ENCODE measurements around the gene UBASH3B.

UBASH3B gene

GRCh38 chr11:122785031-122785541, 129.6 kb downstream of the UBASH3B start:
- no peak for TF ChIP-seq NFIC (IDR thresholded peaks at IDR 0.05)
- no peak for TF ChIP-seq CEBPB (IDR thresholded peaks at IDR 0.05)
- TF ChIP-seq TEAD4 (IDR thresholded peaks at IDR 0.05): no peak
- no peak for TF ChIP-seq USF1 (IDR thresholded peaks at IDR 0.05)

GRCh38 chr11:122786896-122787295, 131.4 kb downstream of the UBASH3B start:
- TF ChIP-seq NFIC (IDR thresholded peaks at IDR 0.05) (no peak), USF1 (IDR thresholded peaks at IDR 0.05) (no peak), EP300 (IDR thresholded peaks at IDR 0.05; ENCODE audit: borderline replicate concordance) (no peak), TEAD4 (IDR thresholded peaks at IDR 0.05) (no peak)

- TF ChIP-seq CEBPB (IDR thresholded peaks at IDR 0.05) (no peak), TAF1 (IDR thresholded peaks at IDR 0.05; ENCODE audit: low read depth) (no peak), TEAD4 (IDR thresholded peaks at IDR 0.05) (no peak), NFIC (IDR thresholded peaks at IDR 0.05) (no peak), EGR1 (IDR thresholded peaks at IDR 0.05) (no peak), CREB1 (IDR thresholded peaks at IDR 0.05; ENCODE audit: low read depth) (no peak), FOXM1 (IDR thresholded peaks at IDR 0.05; ENCODE audit: borderline replicate concordance, low read depth) (no peak), EP300 (IDR thresholded peaks at IDR 0.05; ENCODE audit: borderline replicate concordance) (no peak), MAX (IDR thresholded peaks at IDR 0.05) (no peak)
Measured at GRCh38 chr11:122788781-122789535, 133.4 kb downstream of the UBASH3B start.

GRCh38 chr11:122789907-122790306, 134.4 kb downstream of the UBASH3B start:
- TF ChIP-seq MAX (IDR thresholded peaks at IDR 0.05): no peak
- TF ChIP-seq USF1 (IDR thresholded peaks at IDR 0.05): no peak
- no peak for TF ChIP-seq EP300 (IDR thresholded peaks at IDR 0.05; ENCODE audit: borderline replicate concordance)
- TF ChIP-seq CEBPB (IDR thresholded peaks at IDR 0.05): no peak
- no peak for TF ChIP-seq YY1 (IDR thresholded peaks at IDR 0.05; ENCODE audit: low read depth)
- no peak for TF ChIP-seq FOXM1 (IDR thresholded peaks at IDR 0.05; ENCODE audit: borderline replicate concordance, low read depth)
- TF ChIP-seq NFIC (IDR thresholded peaks at IDR 0.05): no peak
- TF ChIP-seq TCF12 (IDR thresholded peaks at IDR 0.05; ENCODE audit: low read depth): no peak
- TF ChIP-seq RAD21 (IDR thresholded peaks at IDR 0.05; ENCODE audit: low read depth): no peak
- no peak for TF ChIP-seq CREB1 (IDR thresholded peaks at IDR 0.05; ENCODE audit: low read depth)
- TF ChIP-seq REST (IDR thresholded peaks at IDR 0.05; ENCODE audit: low read depth): no peak
- TF ChIP-seq ZBTB7A (IDR thresholded peaks at IDR 0.05; ENCODE audit: low read depth): no peak
- TF ChIP-seq EGR1 (IDR thresholded peaks at IDR 0.05): no peak
- no peak for TF ChIP-seq TEAD4 (IDR thresholded peaks at IDR 0.05)
- no peak for TF ChIP-seq TAF1 (IDR thresholded peaks at IDR 0.05; ENCODE audit: low read depth)

- TF ChIP-seq ZBTB7A (IDR thresholded peaks at IDR 0.05; ENCODE audit: low read depth) (no peak), USF1 (IDR thresholded peaks at IDR 0.05) (no peak)
Measured at GRCh38 chr11:122791411-122791810, 135.9 kb downstream of the UBASH3B start.

GRCh38 chr11:122791836-122792235, 136.3 kb downstream of the UBASH3B start:
- TF ChIP-seq EGR1 (IDR thresholded peaks at IDR 0.05) (no peak), EP300 (IDR thresholded peaks at IDR 0.05; ENCODE audit: borderline replicate concordance) (no peak), NFIC (IDR thresholded peaks at IDR 0.05) (no peak), TCF12 (IDR thresholded peaks at IDR 0.05; ENCODE audit: low read depth) (no peak), TAF1 (IDR thresholded peaks at IDR 0.05; ENCODE audit: low read depth) (no peak), YY1 (IDR thresholded peaks at IDR 0.05; ENCODE audit: low read depth) (no peak), MAX (IDR thresholded peaks at IDR 0.05) (no peak), TEAD4 (IDR thresholded peaks at IDR 0.05) (no peak)

- TF ChIP-seq TAF1 (IDR thresholded peaks at IDR 0.05; ENCODE audit: low read depth) (no peak), FOXM1 (IDR thresholded peaks at IDR 0.05; ENCODE audit: borderline replicate concordance, low read depth) (no peak), RAD21 (IDR thresholded peaks at IDR 0.05; ENCODE audit: low read depth) (no peak), YY1 (IDR thresholded peaks at IDR 0.05; ENCODE audit: low read depth) (no peak), EP300 (IDR thresholded peaks at IDR 0.05; ENCODE audit: borderline replicate concordance) (no peak)
Measured at GRCh38 chr11:122793515-122793914, 138.0 kb downstream of the UBASH3B start.
